WTC11 (cell line): Measurements from ENCODE around the gene SPRYD3.
"Not testable (repeated sequence)": the region's sequence is repeated elsewhere in the genome, so short reads cannot be mapped to it uniquely, and the experiment has no call there.

Experiments used
- CREM ChIP-seq: sonication (generic); formaldehyde crosslinking; IDR thresholded peaks from 2 replicates; pipeline ENCODE4 v1.8.1; 2022; ENCODE audit warnings: mild to moderate bottlenecking, missing genetic modification reagents, moderate library complexity
- FOXJ3 ChIP-seq: sonication (generic); formaldehyde crosslinking; IDR thresholded peaks from 2 replicates; pipeline ENCODE4 v1.9.0; 2021; ENCODE audit warnings: missing genetic modification reagents, mild to moderate bottlenecking, borderline replicate concordance
- NFATC4 ChIP-seq: fragments of 250-450 bp; sonication (Bioruptor Pico); IDR thresholded peaks from 2 replicates; pipeline ENCODE4 v1.9.0; 2021; ENCODE audit warnings: mild to moderate bottlenecking
- SOX15 ChIP-seq: fragments of 250-450 bp; sonication (Bioruptor Pico); IDR thresholded peaks from 2 replicates; pipeline ENCODE4 v1.9.0; 2021; ENCODE audit warnings: mild to moderate bottlenecking
- TEAD4 ChIP-seq: sonication (generic); formaldehyde crosslinking; IDR thresholded peaks from 2 replicates; pipeline ENCODE4 v1.8.0; 2022; ENCODE audit warnings: mild to moderate bottlenecking, missing genetic modification reagents
- ZNF121 ChIP-seq: sonication (generic); formaldehyde crosslinking; IDR thresholded peaks from 2 replicates; pipeline ENCODE4 v1.8.0; 2023; ENCODE audit warnings: missing genetic modification reagents
- ZNF317 ChIP-seq: sonication (generic); formaldehyde crosslinking; IDR thresholded peaks from 2 replicates; pipeline ENCODE4 v1.8.1; 2023; ENCODE audit warnings: low read depth, mild to moderate bottlenecking, moderate library complexity, missing genetic modification reagents, borderline replicate concordance
- TF ChIP-seq, protein P1 (sequence below): fragments of 200-600 bp; IDR thresholded peaks from 2 replicates; pipeline ENCODE4 v1.8.0; 2022; ENCODE audit warnings: antibody characterized with exemption
- TF ChIP-seq, protein P2 (sequence below): sonication (generic); formaldehyde crosslinking; IDR thresholded peaks from 2 replicates; pipeline ENCODE4 v1.8.1; 2023; ENCODE audit warnings: mild to moderate bottlenecking, missing genetic modification reagents
- TF ChIP-seq, protein P3 (sequence below): sonication (generic); formaldehyde crosslinking; IDR thresholded peaks from 2 replicates; pipeline ENCODE4 v1.8.0; 2022; ENCODE audit warnings: mild to moderate bottlenecking, missing genetic modification reagents
- TF ChIP-seq, protein P4 (sequence below): sonication (generic); formaldehyde crosslinking; IDR thresholded peaks from 2 replicates; pipeline ENCODE4 v1.8.1; 2023; ENCODE audit warnings: mild to moderate bottlenecking, missing genetic modification reagents, borderline replicate concordance

DNA sequence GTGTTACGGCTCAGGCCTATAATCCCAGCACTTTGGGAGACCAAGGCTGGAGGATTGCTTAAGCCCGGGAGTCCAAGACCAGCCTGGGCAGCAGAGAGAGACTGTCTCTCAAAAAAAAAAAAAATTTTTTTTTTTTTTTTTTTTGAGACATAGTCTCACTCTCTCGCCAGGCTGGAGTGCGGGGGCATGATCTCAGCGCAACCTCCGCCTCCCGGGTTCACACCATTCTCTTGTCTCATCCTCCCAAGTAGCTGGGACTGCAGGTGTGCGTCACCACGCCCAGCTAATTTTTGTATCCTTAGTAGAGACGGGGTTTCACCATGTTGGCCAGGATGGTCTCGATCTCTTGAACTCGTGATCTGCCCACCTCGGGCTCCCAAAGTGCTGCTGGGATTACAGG, 52.2 kb downstream of the SPRYD3 start:
- TF ChIP-seq TEAD4 (CRISPR knock-in tag); FOXJ3 (CRISPR knock-in tag); CREM (CRISPR knock-in tag); ZNF121 (CRISPR knock-in tag); NFATC4 (CRISPR knock-in tag); SOX15; ZNF317 (CRISPR knock-in tag): not testable (repeated sequence)
- TF ChIP-seq, protein P1, sequence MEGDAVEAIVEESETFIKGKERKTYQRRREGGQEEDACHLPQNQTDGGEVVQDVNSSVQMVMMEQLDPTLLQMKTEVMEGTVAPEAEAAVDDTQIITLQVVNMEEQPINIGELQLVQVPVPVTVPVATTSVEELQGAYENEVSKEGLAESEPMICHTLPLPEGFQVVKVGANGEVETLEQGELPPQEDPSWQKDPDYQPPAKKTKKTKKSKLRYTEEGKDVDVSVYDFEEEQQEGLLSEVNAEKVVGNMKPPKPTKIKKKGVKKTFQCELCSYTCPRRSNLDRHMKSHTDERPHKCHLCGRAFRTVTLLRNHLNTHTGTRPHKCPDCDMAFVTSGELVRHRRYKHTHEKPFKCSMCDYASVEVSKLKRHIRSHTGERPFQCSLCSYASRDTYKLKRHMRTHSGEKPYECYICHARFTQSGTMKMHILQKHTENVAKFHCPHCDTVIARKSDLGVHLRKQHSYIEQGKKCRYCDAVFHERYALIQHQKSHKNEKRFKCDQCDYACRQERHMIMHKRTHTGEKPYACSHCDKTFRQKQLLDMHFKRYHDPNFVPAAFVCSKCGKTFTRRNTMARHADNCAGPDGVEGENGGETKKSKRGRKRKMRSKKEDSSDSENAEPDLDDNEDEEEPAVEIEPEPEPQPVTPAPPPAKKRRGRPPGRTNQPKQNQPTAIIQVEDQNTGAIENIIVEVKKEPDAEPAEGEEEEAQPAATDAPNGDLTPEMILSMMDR, result not testable (repeated sequence)
- TF ChIP-seq, protein P2, sequence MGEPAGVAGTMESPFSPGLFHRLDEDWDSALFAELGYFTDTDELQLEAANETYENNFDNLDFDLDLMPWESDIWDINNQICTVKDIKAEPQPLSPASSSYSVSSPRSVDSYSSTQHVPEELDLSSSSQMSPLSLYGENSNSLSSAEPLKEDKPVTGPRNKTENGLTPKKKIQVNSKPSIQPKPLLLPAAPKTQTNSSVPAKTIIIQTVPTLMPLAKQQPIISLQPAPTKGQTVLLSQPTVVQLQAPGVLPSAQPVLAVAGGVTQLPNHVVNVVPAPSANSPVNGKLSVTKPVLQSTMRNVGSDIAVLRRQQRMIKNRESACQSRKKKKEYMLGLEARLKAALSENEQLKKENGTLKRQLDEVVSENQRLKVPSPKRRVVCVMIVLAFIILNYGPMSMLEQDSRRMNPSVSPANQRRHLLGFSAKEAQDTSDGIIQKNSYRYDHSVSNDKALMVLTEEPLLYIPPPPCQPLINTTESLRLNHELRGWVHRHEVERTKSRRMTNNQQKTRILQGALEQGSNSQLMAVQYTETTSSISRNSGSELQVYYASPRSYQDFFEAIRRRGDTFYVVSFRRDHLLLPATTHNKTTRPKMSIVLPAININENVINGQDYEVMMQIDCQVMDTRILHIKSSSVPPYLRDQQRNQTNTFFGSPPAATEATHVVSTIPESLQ, result not testable (repeated sequence)
- TF ChIP-seq, protein P3, sequence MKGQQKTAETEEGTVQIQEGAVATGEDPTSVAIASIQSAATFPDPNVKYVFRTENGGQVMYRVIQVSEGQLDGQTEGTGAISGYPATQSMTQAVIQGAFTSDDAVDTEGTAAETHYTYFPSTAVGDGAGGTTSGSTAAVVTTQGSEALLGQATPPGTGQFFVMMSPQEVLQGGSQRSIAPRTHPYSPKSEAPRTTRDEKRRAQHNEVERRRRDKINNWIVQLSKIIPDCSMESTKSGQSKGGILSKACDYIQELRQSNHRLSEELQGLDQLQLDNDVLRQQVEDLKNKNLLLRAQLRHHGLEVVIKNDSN, result not testable (repeated sequence)
- TF ChIP-seq, protein P4, sequence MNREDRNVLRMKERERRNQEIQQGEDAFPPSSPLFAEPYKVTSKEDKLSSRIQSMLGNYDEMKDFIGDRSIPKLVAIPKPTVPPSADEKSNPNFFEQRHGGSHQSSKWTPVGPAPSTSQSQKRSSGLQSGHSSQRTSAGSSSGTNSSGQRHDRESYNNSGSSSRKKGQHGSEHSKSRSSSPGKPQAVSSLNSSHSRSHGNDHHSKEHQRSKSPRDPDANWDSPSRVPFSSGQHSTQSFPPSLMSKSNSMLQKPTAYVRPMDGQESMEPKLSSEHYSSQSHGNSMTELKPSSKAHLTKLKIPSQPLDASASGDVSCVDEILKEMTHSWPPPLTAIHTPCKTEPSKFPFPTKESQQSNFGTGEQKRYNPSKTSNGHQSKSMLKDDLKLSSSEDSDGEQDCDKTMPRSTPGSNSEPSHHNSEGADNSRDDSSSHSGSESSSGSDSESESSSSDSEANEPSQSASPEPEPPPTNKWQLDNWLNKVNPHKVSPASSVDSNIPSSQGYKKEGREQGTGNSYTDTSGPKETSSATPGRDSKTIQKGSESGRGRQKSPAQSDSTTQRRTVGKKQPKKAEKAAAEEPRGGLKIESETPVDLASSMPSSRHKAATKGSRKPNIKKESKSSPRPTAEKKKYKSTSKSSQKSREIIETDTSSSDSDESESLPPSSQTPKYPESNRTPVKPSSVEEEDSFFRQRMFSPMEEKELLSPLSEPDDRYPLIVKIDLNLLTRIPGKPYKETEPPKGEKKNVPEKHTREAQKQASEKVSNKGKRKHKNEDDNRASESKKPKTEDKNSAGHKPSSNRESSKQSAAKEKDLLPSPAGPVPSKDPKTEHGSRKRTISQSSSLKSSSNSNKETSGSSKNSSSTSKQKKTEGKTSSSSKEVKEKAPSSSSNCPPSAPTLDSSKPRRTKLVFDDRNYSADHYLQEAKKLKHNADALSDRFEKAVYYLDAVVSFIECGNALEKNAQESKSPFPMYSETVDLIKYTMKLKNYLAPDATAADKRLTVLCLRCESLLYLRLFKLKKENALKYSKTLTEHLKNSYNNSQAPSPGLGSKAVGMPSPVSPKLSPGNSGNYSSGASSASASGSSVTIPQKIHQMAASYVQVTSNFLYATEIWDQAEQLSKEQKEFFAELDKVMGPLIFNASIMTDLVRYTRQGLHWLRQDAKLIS (CRISPR knock-in tag), result not testable (repeated sequence)
